ENCODE data around the gene NFATC2. TPM values are rescaled to one million over a fixed set of nuclear protein-coding genes. Genes with fewer than 3 reads are reported as not detected.
A peak's percentile ranks its signal among the peaks of the same experiment; 100 is the strongest.

The NFATC2 gene
- total RNA-seq, 6 experiments from 2014 or later = 3.9 to 7.1 (median 4.7) TPM

DNA sequence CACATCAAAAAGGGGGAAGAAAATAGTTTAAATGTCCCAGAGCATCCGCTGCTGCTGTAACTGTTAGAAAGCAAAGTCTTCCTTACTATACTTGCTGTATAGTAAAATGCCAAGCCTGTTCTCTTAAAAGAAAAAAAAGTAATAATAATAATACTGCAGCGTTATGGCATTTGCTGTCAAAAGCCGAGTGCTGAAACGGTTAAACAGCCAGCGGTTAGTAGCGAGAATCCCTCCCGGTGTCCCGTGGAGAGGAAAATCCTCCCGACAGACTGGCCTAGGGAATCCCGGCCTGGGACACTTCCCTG, 19.5 kb upstream of the NFATC2 start:
- no peak for ATAC-seq
- Histone ChIP-seq H3K27ac (peak overlapping the region in 2 of 3 donors; percentile 47 to 52), H3K4me3 (peak overlapping the region; percentile 21 to 45 (median 29)), H3K36me3 (no peaks in the 10 kb centered on the region), H3K9me3 (no peaks in the 10 kb centered on the region), H3K27me3 (no peaks in the 10 kb centered on the region), H3K4me1 (peaks cover 0 to 36% (median 9%) of the 10 kb centered on the region in 4 donors)
- WGBS (ENCODE audit: insufficient coverage, low coverage, low lambda C conversion rate, missing lambda C conversion rate) = 2% methylated on average over 10 of the region's 10 CpGs
- no peak for TF ChIP-seq POLR2A (IDR thresholded peaks at IDR 0.05)
- TF ChIP-seq, protein P1, sequence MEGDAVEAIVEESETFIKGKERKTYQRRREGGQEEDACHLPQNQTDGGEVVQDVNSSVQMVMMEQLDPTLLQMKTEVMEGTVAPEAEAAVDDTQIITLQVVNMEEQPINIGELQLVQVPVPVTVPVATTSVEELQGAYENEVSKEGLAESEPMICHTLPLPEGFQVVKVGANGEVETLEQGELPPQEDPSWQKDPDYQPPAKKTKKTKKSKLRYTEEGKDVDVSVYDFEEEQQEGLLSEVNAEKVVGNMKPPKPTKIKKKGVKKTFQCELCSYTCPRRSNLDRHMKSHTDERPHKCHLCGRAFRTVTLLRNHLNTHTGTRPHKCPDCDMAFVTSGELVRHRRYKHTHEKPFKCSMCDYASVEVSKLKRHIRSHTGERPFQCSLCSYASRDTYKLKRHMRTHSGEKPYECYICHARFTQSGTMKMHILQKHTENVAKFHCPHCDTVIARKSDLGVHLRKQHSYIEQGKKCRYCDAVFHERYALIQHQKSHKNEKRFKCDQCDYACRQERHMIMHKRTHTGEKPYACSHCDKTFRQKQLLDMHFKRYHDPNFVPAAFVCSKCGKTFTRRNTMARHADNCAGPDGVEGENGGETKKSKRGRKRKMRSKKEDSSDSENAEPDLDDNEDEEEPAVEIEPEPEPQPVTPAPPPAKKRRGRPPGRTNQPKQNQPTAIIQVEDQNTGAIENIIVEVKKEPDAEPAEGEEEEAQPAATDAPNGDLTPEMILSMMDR (IDR thresholded peaks at IDR 0.05) = no peak
- DNase-seq = no peak
- intact Hi-C loops (cut with DNase I) = no loop called here

DNA sequence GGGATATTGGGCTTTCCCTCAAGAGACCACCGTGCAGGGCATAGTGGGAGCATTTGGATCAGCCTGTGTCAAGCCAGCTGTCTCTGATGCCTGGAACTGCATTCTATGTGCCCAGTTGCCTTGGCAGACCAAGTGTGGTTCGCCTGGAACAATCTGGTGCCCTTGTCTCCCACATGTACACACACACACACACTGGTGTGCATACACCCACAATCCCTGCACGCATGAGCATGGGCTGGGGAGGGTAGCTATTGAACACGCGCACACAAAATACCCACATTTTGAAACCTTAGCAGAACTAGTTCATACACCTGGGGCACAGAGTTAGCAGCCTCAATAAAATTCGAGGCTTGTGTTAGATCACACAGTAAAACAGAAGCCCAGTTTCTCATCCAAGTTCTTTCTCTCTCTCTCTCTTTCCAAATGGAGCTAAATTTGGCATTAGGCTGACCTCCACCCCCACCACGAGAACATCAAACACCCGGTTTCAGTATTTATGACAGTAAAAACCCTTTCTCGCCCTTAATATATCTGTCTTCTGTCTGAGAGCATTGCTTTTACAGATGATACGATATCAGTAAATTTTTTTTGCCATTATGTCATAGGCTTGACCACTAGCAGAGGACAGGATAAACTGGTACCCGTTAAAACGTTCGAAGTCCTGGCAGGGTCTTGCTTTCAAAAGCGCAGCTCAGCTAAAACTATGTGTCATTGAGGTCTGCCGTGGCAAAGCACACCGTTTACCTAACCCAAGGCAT, 18.2 kb upstream of the NFATC2 start:
- WGBS (ENCODE audit: insufficient coverage, low coverage, low lambda C conversion rate, missing lambda C conversion rate) = 33% methylated on average over 16 of the region's 16 CpGs
- DNase-seq = no peak
- no peak overlapping the region for H3K4me3 ChIP-seq

DNA sequence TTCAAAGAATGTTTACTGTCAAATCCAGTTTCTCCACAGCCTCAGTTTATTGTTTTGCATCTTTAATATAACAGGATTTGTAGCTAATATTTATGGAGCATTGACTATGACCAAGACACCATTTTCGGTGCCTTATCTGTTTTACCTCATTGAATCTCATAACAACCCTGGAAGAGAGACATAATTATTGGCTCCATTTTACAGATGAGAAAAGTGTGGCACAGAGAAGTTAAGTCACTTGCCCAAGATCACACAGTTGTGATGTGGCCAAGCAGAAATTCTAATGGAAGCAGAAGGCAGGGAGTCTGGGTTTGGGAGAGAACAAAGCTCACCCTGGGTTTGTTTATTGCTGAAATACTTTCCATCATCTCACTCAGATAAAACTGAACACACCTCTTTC, 17.5 kb upstream of the NFATC2 start:
- DNase-seq (no peak), ATAC-seq (no peak)
- WGBS (ENCODE audit: insufficient coverage, low coverage, low lambda C conversion rate, missing lambda C conversion rate) = 71% methylated on average over 1 of the region's 1 CpG
- TF ChIP-seq, protein P1 (IDR thresholded peaks at IDR 0.05) = no peak
- TF ChIP-seq POLR2A (IDR thresholded peaks at IDR 0.05) = no peak
- Histone ChIP-seq H3K27me3 (no peaks in the 10 kb centered on the region), H3K27ac (no peak overlapping the region), H3K4me3 (no peak overlapping the region), H3K36me3 (no peaks in the 10 kb centered on the region), H3K9me3 (no peaks in the 10 kb centered on the region), H3K4me1 (peaks cover 0 to 36% (median 9%) of the 10 kb centered on the region in 4 donors)
- intact Hi-C loops (cut with DNase I) = no loop called here

More for the DNA sequence above, 18.2 kb upstream of the NFATC2 start:
- no peak for ATAC-seq
- Histone ChIP-seq H3K36me3 (no peaks in the 10 kb centered on the region), H3K27me3 (no peaks in the 10 kb centered on the region), H3K4me1 (peaks cover 0 to 36% (median 9%) of the 10 kb centered on the region in 4 donors), H3K9me3 (no peaks in the 10 kb centered on the region), H3K27ac (no peak overlapping the region)
- TF ChIP-seq POLR2A (IDR thresholded peaks at IDR 0.05) = no peak
- TF ChIP-seq, protein P1 (IDR thresholded peaks at IDR 0.05) = no peak
- intact Hi-C loops (cut with DNase I) = no loop called here

DNA sequence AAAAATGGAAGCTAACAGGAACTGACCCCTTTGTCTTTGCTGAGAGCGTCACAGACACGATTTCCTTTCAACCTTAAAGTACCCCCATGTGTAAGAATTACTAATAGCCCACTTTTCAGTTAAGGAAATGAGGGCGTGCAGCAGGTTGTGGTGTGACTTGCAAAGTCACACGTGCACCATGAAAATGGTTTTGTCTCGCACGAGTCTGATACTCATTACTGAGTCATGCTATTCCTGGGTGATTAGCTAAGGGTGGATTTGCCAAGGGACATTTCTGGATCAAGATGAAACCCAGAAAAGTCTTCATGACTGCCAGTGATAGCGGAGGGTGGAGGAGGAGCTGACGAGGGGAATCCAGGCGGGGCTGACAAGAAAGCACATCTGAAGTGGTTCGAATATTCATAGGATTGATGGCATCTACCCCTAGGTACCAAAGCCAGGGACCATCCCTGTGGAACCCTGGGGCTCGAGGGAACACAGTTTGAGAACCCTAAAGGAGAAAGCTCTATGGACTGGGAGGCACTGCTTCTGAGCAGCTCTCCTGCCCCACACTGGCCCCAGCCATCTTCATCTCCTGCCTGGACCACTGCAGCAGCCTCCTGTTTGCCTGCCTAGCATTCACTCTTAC, 12.1 kb upstream of the NFATC2 start:
- Histone ChIP-seq H3K36me3 (no peaks in the 10 kb centered on the region), H3K27ac (no peak overlapping the region), H3K27me3 (no peaks in the 10 kb centered on the region), H3K9me3 (no peaks in the 10 kb centered on the region), H3K4me3 (no peak overlapping the region), H3K4me1 (no peaks in the 10 kb centered on the region)
- no peak for DNase-seq
- peak in 1 of 4 donors; percentile 45 for ATAC-seq
- WGBS (ENCODE audit: insufficient coverage, low coverage, low lambda C conversion rate, missing lambda C conversion rate) = 71% methylated on average over 7 of the region's 11 CpGs
- TF ChIP-seq, protein P1 (IDR thresholded peaks at IDR 0.05) = no peak
- no peak for TF ChIP-seq POLR2A (IDR thresholded peaks at IDR 0.05)
- intact Hi-C loops (cut with DNase I) = no loop called here
